Naive B cell (primary cell): Measurements from ENCODE around the gene ZIM2. TPM values are rescaled to one million over a fixed set of nuclear protein-coding genes. Genes with fewer than 3 reads are reported as not detected.
A peak's percentile ranks its signal among the peaks of the same experiment; 100 is the strongest.

Source experiments
- ATAC-seq, 2 donors: fragments of 150-1000 bp; cut with Tn5 transposase; 2 replicates each; pipeline ENCODE4 v1.10.0; 2021; ENCODE audit warnings: low read depth in 2 of 2, mild to moderate bottlenecking in 2 of 2, moderate library complexity in 2 of 2
- DNase-seq: peaks from one replicate; pipeline ENCODE4 v3.0.0; 2022
- H3K27ac Mint-ChIP-seq, 6 donors: one replicate each; pipeline ENCODE4 v1.8.0; 2020 to 2022; ENCODE audit warnings: mild to moderate bottlenecking in 6 of 6, mixed read lengths in 6 of 6, moderate library complexity in 5 of 6, inconsistent platforms in 2 of 6
- H3K27me3 Mint-ChIP-seq, 3 donors: one replicate each; pipeline ENCODE4 v1.8.0; 2021 to 2022; ENCODE audit warnings: mixed read lengths in 3 of 3, mild to moderate bottlenecking in 1 of 3
- H3K36me3 Mint-ChIP-seq, 2 donors: one replicate each; pipeline ENCODE4 v1.8.0; 2020 to 2022; ENCODE audit warnings: mixed read lengths in 2 of 2, inconsistent platforms in 1 of 2, mild to moderate bottlenecking in 1 of 2
- H3K4me1 Mint-ChIP-seq, 3 donors: one replicate each; pipeline ENCODE4 v1.8.0; 2020 to 2022; ENCODE audit warnings: mixed read lengths in 3 of 3, inconsistent platforms in 1 of 3, mild to moderate bottlenecking in 1 of 3, moderate library complexity in 1 of 3
- H3K4me3 Mint-ChIP-seq, 8 donors: one replicate each; pipeline ENCODE4 v1.8.0; 2020 to 2022; ENCODE audit warnings: mild to moderate bottlenecking in 8 of 8, mixed read lengths in 8 of 8, moderate library complexity in 8 of 8, inconsistent platforms in 2 of 8
- H3K9me3 Mint-ChIP-seq, 7 donors: one replicate each; pipeline ENCODE4 v1.8.0; 2020 to 2022; ENCODE audit warnings: mixed read lengths in 7 of 7, mild to moderate bottlenecking in 5 of 7, inconsistent platforms in 2 of 7, moderate library complexity in 1 of 7
- polyA plus RNA-seq, 6 donors: library from polyadenylated mRNA; unstranded; fragments of 300-500 nt; fragmentation: Illumina TruSeq; gene quantifications; one replicate each; pipeline ENCODE4 v1.2.3, GENCODE V29; 2021; ENCODE audit warnings: low read depth in 6 of 6

ZIM2 gene
- polyA plus RNA-seq, 6 donors from 2014 or later: not detected

DNA sequence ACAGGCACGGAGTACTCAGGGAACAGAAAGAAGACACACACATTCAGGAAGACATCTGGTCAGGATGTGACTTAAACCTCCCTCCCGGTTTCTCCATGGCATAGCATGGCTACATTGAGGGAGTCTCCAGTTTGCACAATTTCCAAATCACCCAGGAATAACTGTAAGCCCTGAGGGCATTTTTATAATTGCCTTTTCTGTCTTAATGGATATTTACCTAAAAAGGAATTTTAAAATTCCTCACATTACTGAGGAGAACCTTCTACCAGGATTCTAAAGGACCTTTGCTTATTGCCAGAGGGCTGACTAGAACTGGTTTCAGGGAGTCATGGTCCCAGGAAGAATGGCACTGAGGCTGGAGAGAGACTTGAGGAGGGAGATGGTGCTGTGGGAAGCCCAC lies 21.4 kb downstream of the ZIM2 start:
- H3K4me1 Mint-ChIP-seq: no peaks in the 10 kb centered on the region
- peaks cover 0 to 5% (median 0%) of the 10 kb centered on the region in 3 donors for H3K27me3 Mint-ChIP-seq
- peaks cover 0 to 8% of the 10 kb centered on the region in 2 donors for H3K36me3 Mint-ChIP-seq
- no peak for DNase-seq
- H3K4me3 Mint-ChIP-seq: no peak overlapping the region
- ATAC-seq: no peak
- H3K27ac Mint-ChIP-seq: no peak overlapping the region
- peaks cover 13 to 17% (median 16%) of the 10 kb centered on the region in 7 donors for H3K9me3 Mint-ChIP-seq

DNA sequence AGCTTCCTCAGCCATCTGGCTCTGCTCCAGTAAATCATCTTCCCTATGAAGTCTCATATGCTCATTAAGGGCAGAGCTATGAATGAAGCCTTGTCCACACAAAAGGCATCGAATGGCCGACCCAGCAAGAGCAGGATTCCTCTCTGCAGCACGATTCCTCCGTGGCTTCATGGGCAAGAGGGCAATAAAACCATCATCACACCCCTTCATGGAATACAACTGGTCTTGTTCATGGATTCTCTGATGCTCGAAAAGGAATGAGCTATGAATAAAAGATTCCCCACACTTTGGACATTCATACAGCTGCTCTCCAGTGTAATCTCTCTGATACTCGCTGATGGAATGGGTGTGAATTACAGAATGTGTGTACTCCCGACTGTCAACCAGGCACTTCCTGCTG lies 25.9 kb downstream of the ZIM2 start:
- Mint-ChIP-seq H3K9me3 (peaks cover 9 to 20% (median 16%) of the 10 kb centered on the region in 7 donors), H3K4me3 (no peak overlapping the region), H3K27me3 (no peaks in the 10 kb centered on the region), H3K27ac (no peak overlapping the region), H3K4me1 (no peaks in the 10 kb centered on the region), H3K36me3 (peaks cover 0 to 8% of the 10 kb centered on the region in 2 donors)
- ATAC-seq (no peak), DNase-seq (no peak)

GRCh38 chr19:56813531-56813930 lies 27.0 kb downstream of the ZIM2 start:
- no peak for ATAC-seq

GRCh38 chr19:56811480-56811879 lies 29.0 kb downstream of the ZIM2 start:
- Mint-ChIP-seq H3K27me3 (no peaks in the 10 kb centered on the region), H3K4me3 (no peak overlapping the region), H3K36me3 (no peaks in the 10 kb centered on the region), H3K4me1 (no peaks in the 10 kb centered on the region), H3K9me3 (peaks cover 5 to 29% (median 15%) of the 10 kb centered on the region in 7 donors), H3K27ac (no peak overlapping the region)
- ATAC-seq (no peak), DNase-seq (no peak)

More at GRCh38 chr19:56813531-56813930, 27.0 kb downstream of the ZIM2 start:
- H3K27me3 Mint-ChIP-seq: no peaks in the 10 kb centered on the region
- H3K4me1 Mint-ChIP-seq: no peaks in the 10 kb centered on the region
- DNase-seq: no peak
- H3K36me3 Mint-ChIP-seq: peaks cover 0 to 8% of the 10 kb centered on the region in 2 donors
- H3K27ac Mint-ChIP-seq: no peak overlapping the region
- H3K4me3 Mint-ChIP-seq: no peak overlapping the region
- peaks cover 5 to 20% (median 16%) of the 10 kb centered on the region in 7 donors for H3K9me3 Mint-ChIP-seq

DNA sequence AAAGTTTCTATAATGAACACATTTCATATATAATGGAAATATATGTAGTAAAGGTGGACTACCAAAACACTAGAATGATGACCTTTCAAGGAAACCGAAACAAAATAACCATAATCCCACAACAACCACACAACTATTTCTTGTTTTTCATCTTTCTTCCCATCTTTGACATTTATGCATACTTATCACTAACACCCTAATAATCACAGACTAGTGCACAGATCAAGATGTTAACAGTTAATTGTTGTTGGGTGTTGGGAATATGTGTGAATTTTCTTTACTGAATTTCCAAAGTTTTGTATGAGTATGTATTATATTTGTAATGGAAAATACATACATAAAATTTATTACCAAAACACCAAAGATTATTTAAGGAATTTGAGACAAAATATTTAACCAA lies 30.3 kb downstream of the ZIM2 start:
- no peaks in the 10 kb centered on the region for H3K4me1 Mint-ChIP-seq
- no peak overlapping the region for H3K4me3 Mint-ChIP-seq
- H3K9me3 Mint-ChIP-seq: peaks cover 9 to 40% (median 25%) of the 10 kb centered on the region in 7 donors
- DNase-seq (no peak), ATAC-seq (no peak)
- H3K27ac Mint-ChIP-seq: no peak overlapping the region
- H3K27me3 Mint-ChIP-seq: peaks cover 0 to 3% (median 0%) of the 10 kb centered on the region in 3 donors
- no peaks in the 10 kb centered on the region for H3K36me3 Mint-ChIP-seq

GRCh38 chr19:56808717-56809392 lies 31.7 kb downstream of the ZIM2 start:
- no peak for ATAC-seq
- Mint-ChIP-seq H3K36me3 (no peaks in the 10 kb centered on the region), H3K27me3 (peaks cover 0 to 4% (median 0%) of the 10 kb centered on the region in 3 donors), H3K27ac (no peak overlapping the region), H3K9me3 (peaks cover 9 to 37% (median 26%) of the 10 kb centered on the region in 7 donors), H3K4me3 (no peak overlapping the region), H3K4me1 (no peaks in the 10 kb centered on the region)
- DNase-seq: no peak

DNA sequence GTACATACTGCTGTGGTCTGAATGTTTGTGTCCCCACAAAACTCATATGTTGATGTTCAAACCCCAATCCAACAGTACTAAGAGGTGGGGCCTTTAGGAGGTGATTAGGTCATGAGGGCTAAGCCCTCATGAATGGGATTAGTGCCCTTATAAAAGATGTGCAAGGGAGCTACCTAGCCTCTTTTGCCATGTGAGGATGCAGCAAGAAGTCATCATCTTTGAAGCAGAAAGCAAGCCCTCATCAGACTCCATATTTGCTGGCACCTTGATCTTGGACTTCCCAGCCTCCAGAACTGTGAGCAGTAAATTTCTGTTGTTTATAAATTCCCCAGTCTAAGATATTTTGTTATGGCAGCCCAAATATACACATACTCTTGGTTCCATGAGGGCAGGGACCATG lies 33.9 kb downstream of the ZIM2 start:
- Mint-ChIP-seq H3K27me3 (peaks cover 0 to 4% (median 0%) of the 10 kb centered on the region in 3 donors), H3K9me3 (peaks cover 14 to 52% (median 30%) of the 10 kb centered on the region in 7 donors), H3K4me3 (no peak overlapping the region), H3K36me3 (peaks cover 2 to 6% of the 10 kb centered on the region in 2 donors), H3K27ac (no peak overlapping the region), H3K4me1 (no peaks in the 10 kb centered on the region)
- no peak for ATAC-seq
- no peak for DNase-seq

- ATAC-seq (no peak), DNase-seq (no peak)
- H3K4me1 Mint-ChIP-seq: no peaks in the 10 kb centered on the region
- H3K9me3 Mint-ChIP-seq: peaks cover 4 to 30% (median 10%) of the 10 kb centered on the region in 7 donors
- no peak overlapping the region for H3K27ac Mint-ChIP-seq
- H3K4me3 Mint-ChIP-seq: no peak overlapping the region
- no peaks in the 10 kb centered on the region for H3K27me3 Mint-ChIP-seq
- H3K36me3 Mint-ChIP-seq: no peaks in the 10 kb centered on the region
Observed at GRCh38 chr19:56778351-56778750, 62.2 kb downstream of the ZIM2 start.

GRCh38 chr19:56769650-56770049 lies 70.9 kb downstream of the ZIM2 start:
- Mint-ChIP-seq H3K36me3 (peaks cover 11 to 12% of the 10 kb centered on the region in 2 donors), H3K9me3 (peaks cover 10 to 22% (median 20%) of the 10 kb centered on the region in 7 donors)

DNA sequence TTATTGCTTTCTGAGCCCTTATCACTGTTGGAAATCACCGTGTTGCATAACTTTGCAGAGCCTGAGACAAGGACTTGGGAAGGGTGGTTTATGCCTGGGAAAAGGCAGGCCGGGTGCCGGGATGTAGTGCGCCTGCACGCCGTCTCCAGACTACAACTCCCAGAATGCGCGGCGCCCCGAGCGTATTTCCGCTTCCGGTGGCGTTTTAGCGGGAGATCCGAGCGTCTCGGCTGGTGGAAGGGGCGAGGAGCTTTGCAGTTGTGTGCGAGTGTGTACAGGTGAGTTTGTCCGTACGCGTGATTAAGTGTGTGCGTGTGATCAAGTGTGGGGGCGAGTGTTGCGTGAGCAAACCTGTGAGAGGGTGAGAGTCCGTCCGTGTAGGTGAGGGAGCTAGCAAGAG lies 75.4 kb downstream of the ZIM2 start:
- Mint-ChIP-seq H3K27me3 (peaks cover 0 to 17% (median 14%) of the 10 kb centered on the region in 3 donors), H3K27ac (peak overlapping the region in 1 of 6 donors; percentile 89), H3K4me1 (peaks cover 7 to 16% (median 15%) of the 10 kb centered on the region in 3 donors), H3K9me3 (peaks cover 16 to 42% (median 30%) of the 10 kb centered on the region in 7 donors), H3K4me3 (peak overlapping the region; percentile 84 to 95 (median 90)), H3K36me3 (peaks cover 17 to 25% of the 10 kb centered on the region in 2 donors)
- ATAC-seq: peak; percentile 47 to 67
- DNase-seq: peak; percentile 24

More at GRCh38 chr19:56769650-56770049, 70.9 kb downstream of the ZIM2 start:
- Mint-ChIP-seq H3K4me1 (peaks cover 7 to 12% (median 12%) of the 10 kb centered on the region in 3 donors), H3K4me3 (no peak overlapping the region), H3K27ac (no peak overlapping the region), H3K27me3 (peaks cover 0 to 11% (median 10%) of the 10 kb centered on the region in 3 donors)
- ATAC-seq (no peak), DNase-seq (no peak)

GRCh38 chr19:56764196-56764695 lies 76.3 kb downstream of the ZIM2 start:
- Mint-ChIP-seq H3K9me3 (peaks cover 20 to 48% (median 33%) of the 10 kb centered on the region in 7 donors), H3K36me3 (peaks cover 17 to 25% of the 10 kb centered on the region in 2 donors), H3K27ac (no peak overlapping the region)

GRCh38 chr19:56760842-56761241 lies 79.7 kb downstream of the ZIM2 start:
- peaks cover 3 to 27% (median 26%) of the 10 kb centered on the region in 3 donors for H3K27me3 Mint-ChIP-seq
- H3K36me3 Mint-ChIP-seq: peaks cover 13 to 38% of the 10 kb centered on the region in 2 donors
- no peak overlapping the region for H3K4me3 Mint-ChIP-seq
- no peak overlapping the region for H3K27ac Mint-ChIP-seq
- H3K9me3 Mint-ChIP-seq: peaks cover 36 to 64% (median 38%) of the 10 kb centered on the region in 7 donors
- ATAC-seq (no peak), DNase-seq (no peak)
- peaks cover 7 to 16% (median 15%) of the 10 kb centered on the region in 3 donors for H3K4me1 Mint-ChIP-seq

More at GRCh38 chr19:56764196-56764695, 76.3 kb downstream of the ZIM2 start:
- no peak for DNase-seq
- ATAC-seq: no peak
- Mint-ChIP-seq H3K4me1 (peaks cover 7 to 16% (median 15%) of the 10 kb centered on the region in 3 donors), H3K27me3 (peaks cover 0 to 17% (median 14%) of the 10 kb centered on the region in 3 donors), H3K4me3 (peak overlapping the region; percentile 10 to 95 (median 87))

DNA sequence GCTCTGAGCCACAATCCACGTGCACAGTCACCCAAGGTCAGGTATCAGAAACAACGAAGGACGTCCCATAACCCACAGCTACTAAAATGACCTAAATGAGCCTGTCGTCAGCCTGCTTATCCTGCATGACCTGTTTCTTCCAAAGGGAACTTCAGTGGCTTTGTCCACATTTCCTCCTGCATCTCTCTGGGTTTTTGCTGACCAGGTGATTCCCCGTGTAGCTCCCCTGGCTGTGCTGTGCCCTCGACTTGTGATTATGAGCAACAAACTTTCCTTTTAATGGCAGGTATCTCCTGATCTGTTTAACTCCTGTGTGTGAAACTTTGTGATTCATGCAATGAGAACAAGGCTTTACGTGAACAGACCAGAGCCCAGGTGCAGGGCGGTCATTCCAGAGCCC lies 81.0 kb downstream of the ZIM2 start:
- peaks cover 3 to 16% (median 13%) of the 10 kb centered on the region in 3 donors for H3K27me3 Mint-ChIP-seq
- no peak overlapping the region for H3K4me3 Mint-ChIP-seq
- H3K36me3 Mint-ChIP-seq: peaks cover 4 to 25% of the 10 kb centered on the region in 2 donors
- DNase-seq (no peak), ATAC-seq (no peak)
- peaks cover 23 to 56% (median 29%) of the 10 kb centered on the region in 7 donors for H3K9me3 Mint-ChIP-seq
- H3K27ac Mint-ChIP-seq: no peak overlapping the region
- peaks cover 0 to 3% (median 2%) of the 10 kb centered on the region in 3 donors for H3K4me1 Mint-ChIP-seq

DNA sequence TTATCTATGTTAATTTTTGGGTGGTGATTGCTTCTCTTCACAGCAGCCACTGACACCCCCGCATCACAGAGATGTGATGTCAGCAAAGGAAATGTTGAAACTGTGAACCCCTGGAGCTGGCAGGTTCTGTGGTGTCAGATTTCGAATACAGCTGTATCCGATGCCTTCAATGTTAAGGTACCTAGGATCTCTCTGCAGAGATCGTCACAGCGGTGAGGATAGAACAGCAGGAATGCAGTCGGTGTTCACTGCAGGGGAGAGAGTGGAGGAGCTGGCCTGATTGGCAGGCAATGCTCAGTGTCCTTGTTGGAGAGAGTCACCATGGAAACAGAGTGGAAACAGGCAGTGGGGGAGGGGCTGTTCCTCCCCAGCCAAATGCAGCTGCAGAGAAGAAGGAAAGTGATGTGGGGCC lies 89.4 kb downstream of the ZIM2 start:
- Mint-ChIP-seq H3K4me1 (no peaks in the 10 kb centered on the region), H3K27me3 (peaks cover 0 to 8% (median under 1%) of the 10 kb centered on the region in 3 donors), H3K36me3 (no peaks in the 10 kb centered on the region), H3K27ac (no peak overlapping the region), H3K9me3 (peaks cover 5 to 34% (median 12%) of the 10 kb centered on the region in 7 donors), H3K4me3 (no peak overlapping the region)
- no peak for DNase-seq
- ATAC-seq: no peak
